ENCODE measurements around the gene RFTN1. TPM values are rescaled to one million over a fixed set of nuclear protein-coding genes. Genes with fewer than 3 reads are reported as not detected.

The RFTN1 gene
- total and polyA plus RNA-seq, 5 donors from 2014 or later, result 87.1 to 111 (median 104) TPM

DNA sequence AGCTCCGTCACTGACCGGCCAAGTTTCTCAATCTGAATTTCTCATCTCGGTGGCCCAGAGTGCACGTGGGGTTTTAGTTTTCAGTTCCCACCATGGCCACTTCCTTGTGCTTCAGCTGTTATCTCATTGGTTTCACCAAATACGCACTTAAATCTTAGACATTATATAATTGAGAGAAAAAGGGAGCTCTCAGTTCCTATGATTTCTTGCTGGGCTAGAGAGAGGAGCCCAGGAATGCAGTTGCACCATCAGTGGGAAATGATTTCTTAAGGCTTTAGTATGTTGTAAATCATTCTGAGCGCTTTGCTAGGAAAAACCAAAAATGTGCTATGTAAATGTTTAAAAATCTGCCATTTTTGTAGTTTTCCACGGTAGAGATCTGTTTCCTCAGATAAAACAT, 195.3 kb downstream of the RFTN1 start:
- Mint-ChIP-seq H3K4me1 (peaks cover 24 to 88% (median 61%) of the 10 kb centered on the region in 4 donors), H3K9me3 (no peaks in the 10 kb centered on the region), H3K27me3 (no peaks in the 10 kb centered on the region), H3K4me3 (peak overlapping the region in 3 of 4 donors; percentile 29 to 68 (median 39)), H3K27ac (peak overlapping the region; percentile 91 to 94 (median 93)), H3K36me3 (peaks cover 58% of the 10 kb centered on the region)
- H3K36me3 ChIP-seq (ENCODE audit: control insufficient read depth, insufficient read depth, low read length), result peaks cover 77% of the 10 kb centered on the region
- H3K4me3 ChIP-seq (ENCODE audit: low read depth, low read length), result no peak overlapping the region
- H3K9me3 ChIP-seq (ENCODE audit: control insufficient read depth in 2 of 2, low read length in 2 of 2), result no peaks in the 10 kb centered on the region
- DNase-seq, result no peak
- peak overlapping the region; percentile 58 for H3K27ac ChIP-seq (ENCODE audit: insufficient read depth, low read length, poor library complexity, severe bottlenecking)
- peaks cover 72% of the 10 kb centered on the region for H3K4me1 ChIP-seq (ENCODE audit: control insufficient read depth, insufficient read depth, low read length, poor library complexity, severe bottlenecking)
- ATAC-seq (ENCODE audit: low read depth in 2 of 2), result no peak
- no peaks in the 10 kb centered on the region for H3K27me3 ChIP-seq (ENCODE audit: control insufficient read depth, insufficient read depth, low read length)

DNA sequence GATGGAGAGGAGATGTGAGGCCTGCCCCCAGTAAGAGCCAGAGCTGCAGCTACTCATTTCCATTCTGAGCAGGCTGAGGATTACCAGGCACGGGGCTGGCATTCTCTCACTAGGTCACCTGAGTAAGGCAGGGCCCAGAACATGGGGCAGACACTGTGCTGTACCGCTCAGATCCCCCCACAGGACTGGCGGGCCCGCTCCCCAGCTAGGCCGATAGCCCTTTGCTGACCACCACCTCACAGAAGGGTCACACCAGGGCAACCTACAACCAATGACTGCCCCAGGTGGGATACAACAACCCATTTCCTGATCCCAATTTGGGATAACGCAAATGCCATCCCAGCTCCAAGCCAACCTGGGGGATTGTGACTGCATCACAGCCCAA, 195.9 kb downstream of the RFTN1 start:
- H3K36me3 ChIP-seq (ENCODE audit: control insufficient read depth, insufficient read depth, low read length), result peaks cover 73% of the 10 kb centered on the region
- peak overlapping the region; percentile 58 for H3K27ac ChIP-seq (ENCODE audit: insufficient read depth, low read length, poor library complexity, severe bottlenecking)
- no peak overlapping the region for H3K4me3 ChIP-seq (ENCODE audit: low read depth, low read length)
- DNase-seq, result no peak
- no peaks in the 10 kb centered on the region for H3K27me3 ChIP-seq (ENCODE audit: control insufficient read depth, insufficient read depth, low read length)
- H3K4me1 ChIP-seq (ENCODE audit: control insufficient read depth, insufficient read depth, low read length, poor library complexity, severe bottlenecking), result peaks cover 79% of the 10 kb centered on the region
- H3K27me3 Mint-ChIP-seq, result no peaks in the 10 kb centered on the region
- peaks cover 24 to 93% (median 65%) of the 10 kb centered on the region in 4 donors for H3K4me1 Mint-ChIP-seq
- no peaks in the 10 kb centered on the region for H3K9me3 ChIP-seq (ENCODE audit: control insufficient read depth in 2 of 2, low read length in 2 of 2)
- H3K9me3 Mint-ChIP-seq, result no peaks in the 10 kb centered on the region
- peak overlapping the region in 2 of 4 donors; percentile 68 to 82 for H3K4me3 Mint-ChIP-seq
- H3K36me3 Mint-ChIP-seq, result peaks cover 59% of the 10 kb centered on the region
- ATAC-seq (ENCODE audit: low read depth in 2 of 2), result no peak
- peak overlapping the region; percentile 91 to 100 (median 93) for H3K27ac Mint-ChIP-seq

DNA sequence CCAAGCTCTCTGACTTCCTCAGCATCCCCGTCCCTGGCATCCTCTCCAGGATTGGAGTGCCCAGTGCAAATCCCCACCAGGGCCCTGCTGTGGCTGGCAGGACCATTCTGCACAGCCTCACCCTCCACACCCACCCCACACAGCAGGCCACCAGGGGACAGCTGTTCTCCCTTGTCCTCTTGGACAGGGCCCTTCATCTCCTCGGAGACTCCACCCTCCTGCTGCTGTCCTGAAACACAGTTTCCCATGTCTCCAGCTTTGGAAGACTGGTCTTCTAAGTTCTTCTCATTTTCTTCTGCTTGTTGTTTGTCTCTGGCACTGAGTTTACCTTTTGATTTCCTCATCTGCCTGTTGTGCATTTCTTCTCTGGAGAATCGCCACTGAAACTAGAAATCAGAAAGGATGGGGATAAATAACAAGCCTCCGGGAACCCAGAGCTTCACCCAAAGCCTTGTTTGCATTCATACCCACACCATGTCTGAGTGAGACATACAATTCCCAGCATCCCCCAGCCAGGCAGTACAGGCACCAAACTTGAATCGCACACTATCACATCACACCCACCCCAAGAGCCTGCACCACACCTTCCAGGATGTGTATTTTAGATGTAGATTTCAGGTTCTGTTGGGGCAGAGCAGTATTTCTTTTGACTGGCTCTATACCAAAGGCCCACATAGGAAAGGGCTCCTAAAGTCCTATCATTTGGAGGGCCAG, 196.5 kb downstream of the RFTN1 start:
- Mint-ChIP-seq H3K4me3 (peak overlapping the region; percentile 1 to 82 (median 74)), H3K27ac (peak overlapping the region; percentile 91 to 100 (median 93)), H3K4me1 (peaks cover 27 to 95% (median 69%) of the 10 kb centered on the region in 4 donors), H3K27me3 (no peaks in the 10 kb centered on the region), H3K36me3 (peaks cover 59% of the 10 kb centered on the region), H3K9me3 (no peaks in the 10 kb centered on the region)
- no peaks in the 10 kb centered on the region for H3K27me3 ChIP-seq (ENCODE audit: control insufficient read depth, insufficient read depth, low read length)
- DNase-seq (no peak), ATAC-seq (ENCODE audit: low read depth in 2 of 2) (no peak)
- H3K4me3 ChIP-seq (ENCODE audit: low read depth, low read length), result no peak overlapping the region
- H3K27ac ChIP-seq (ENCODE audit: insufficient read depth, low read length, poor library complexity, severe bottlenecking), result peak overlapping the region; percentile 58
- H3K4me1 ChIP-seq (ENCODE audit: control insufficient read depth, insufficient read depth, low read length, poor library complexity, severe bottlenecking), result peaks cover 84% of the 10 kb centered on the region
- no peaks in the 10 kb centered on the region for H3K9me3 ChIP-seq (ENCODE audit: control insufficient read depth in 2 of 2, low read length in 2 of 2)
- H3K36me3 ChIP-seq (ENCODE audit: control insufficient read depth, insufficient read depth, low read length), result peaks cover 68% of the 10 kb centered on the region

DNA sequence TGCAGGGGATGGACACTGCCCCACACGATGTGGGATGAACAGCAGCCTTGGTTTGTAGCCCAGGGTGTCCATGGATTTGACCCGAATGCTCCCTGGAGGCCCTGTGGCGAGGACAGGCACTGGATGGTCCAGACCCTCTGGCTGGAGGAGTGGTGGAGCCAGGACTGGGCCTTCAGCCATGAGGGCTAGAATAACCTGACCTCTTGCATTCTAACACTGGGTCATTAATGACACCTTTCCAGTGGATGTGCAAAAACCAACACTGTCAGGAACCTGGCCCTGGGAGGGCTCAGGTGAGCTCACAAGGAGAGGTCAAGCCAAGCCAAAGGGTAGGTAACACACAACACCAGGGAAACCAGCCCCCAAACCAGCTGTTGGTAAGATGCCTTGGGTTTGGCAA, 197.1 kb downstream of the RFTN1 start:
- Mint-ChIP-seq H3K27me3 (no peaks in the 10 kb centered on the region), H3K4me3 (peak overlapping the region in 3 of 4 donors; percentile 77 to 82 (median 79)), H3K4me1 (peaks cover 33 to 97% (median 75%) of the 10 kb centered on the region in 4 donors), H3K27ac (peak overlapping the region; percentile 91 to 100 (median 93)), H3K9me3 (no peaks in the 10 kb centered on the region), H3K36me3 (peaks cover 59% of the 10 kb centered on the region)
- Histone ChIP-seq H3K9me3 (ENCODE audit: control insufficient read depth in 2 of 2, low read length in 2 of 2) (no peaks in the 10 kb centered on the region), H3K4me1 (ENCODE audit: control insufficient read depth, insufficient read depth, low read length, poor library complexity, severe bottlenecking) (peaks cover 90% of the 10 kb centered on the region), H3K27ac (ENCODE audit: insufficient read depth, low read length, poor library complexity, severe bottlenecking) (peak overlapping the region; percentile 34), H3K4me3 (ENCODE audit: low read depth, low read length) (no peak overlapping the region), H3K27me3 (ENCODE audit: control insufficient read depth, insufficient read depth, low read length) (no peaks in the 10 kb centered on the region), H3K36me3 (ENCODE audit: control insufficient read depth, insufficient read depth, low read length) (peaks cover 61% of the 10 kb centered on the region)
- DNase-seq (no peak), ATAC-seq (ENCODE audit: low read depth in 2 of 2) (no peak)

DNA sequence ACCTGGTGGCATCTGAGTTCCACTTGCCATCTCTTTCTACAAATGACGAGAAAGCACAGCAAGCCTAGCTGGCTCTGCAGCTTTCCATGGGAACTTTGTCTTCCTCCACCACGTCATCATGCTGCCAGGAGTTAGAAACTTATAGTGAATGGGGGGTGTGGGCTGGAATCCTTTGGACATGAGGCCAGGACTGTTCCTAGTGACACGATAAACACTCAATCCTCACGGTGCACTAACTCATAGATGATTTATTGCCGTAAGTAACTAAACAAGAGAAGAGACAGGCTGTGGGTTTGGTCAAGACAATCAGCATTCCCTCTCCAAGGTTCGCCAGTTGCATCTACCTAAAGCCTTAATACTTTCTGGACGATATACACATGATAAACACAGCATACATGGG, 197.9 kb downstream of the RFTN1 start:
- Histone ChIP-seq H3K4me3 (ENCODE audit: low read depth, low read length) (peak overlapping the region; percentile 26), H3K36me3 (ENCODE audit: control insufficient read depth, insufficient read depth, low read length) (peaks cover 54% of the 10 kb centered on the region)

DNA sequence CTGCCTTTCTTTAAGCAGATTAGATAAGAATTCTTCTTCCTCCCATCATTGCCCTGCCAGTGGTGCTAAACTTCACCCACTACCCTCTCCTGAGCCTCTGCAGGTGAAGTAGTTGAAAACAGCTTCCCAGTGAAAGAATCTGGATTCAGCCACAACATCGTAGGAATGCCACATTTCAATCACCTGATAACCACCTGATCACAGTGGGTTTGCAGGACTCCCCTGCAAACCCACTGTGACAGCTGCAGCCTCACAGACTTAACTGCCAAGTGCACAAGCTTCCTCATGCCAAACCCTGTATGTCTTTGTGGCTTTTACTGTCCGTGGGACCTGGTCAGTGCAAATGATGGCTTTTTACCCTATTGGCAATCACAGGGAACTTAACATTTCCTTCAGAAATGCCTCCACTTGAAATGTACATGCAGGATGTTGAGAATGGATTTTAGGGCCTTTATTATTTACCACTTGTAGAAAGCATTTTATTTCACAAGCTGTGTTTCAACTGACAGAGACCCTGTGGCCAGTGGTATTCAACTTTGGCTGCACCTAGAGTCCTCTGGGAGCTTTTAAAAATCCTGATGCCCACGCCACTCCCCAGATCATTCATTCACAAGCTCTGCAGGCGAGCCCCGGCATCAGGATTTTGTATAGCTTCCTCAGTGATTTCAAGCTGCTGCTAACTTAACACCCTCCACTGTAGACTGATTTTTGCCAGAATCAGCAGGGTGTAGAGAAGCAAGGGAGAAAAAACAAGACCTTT, 199.4 kb downstream of the RFTN1 start:
- peak overlapping the region; percentile 91 to 100 (median 93) for H3K27ac Mint-ChIP-seq
- no peaks in the 10 kb centered on the region for H3K27me3 Mint-ChIP-seq
- Histone ChIP-seq H3K4me1 (ENCODE audit: control insufficient read depth, insufficient read depth, low read length, poor library complexity, severe bottlenecking) (peaks cover 100% of the 10 kb centered on the region), H3K4me3 (ENCODE audit: low read depth, low read length) (peak overlapping the region; percentile 55), H3K36me3 (ENCODE audit: control insufficient read depth, insufficient read depth, low read length) (peaks cover 43% of the 10 kb centered on the region), H3K9me3 (ENCODE audit: control insufficient read depth in 2 of 2, low read length in 2 of 2) (no peaks in the 10 kb centered on the region), H3K27ac (ENCODE audit: insufficient read depth, low read length, poor library complexity, severe bottlenecking) (peak overlapping the region; percentile 70), H3K27me3 (ENCODE audit: control insufficient read depth, insufficient read depth, low read length) (no peaks in the 10 kb centered on the region)
- ATAC-seq (ENCODE audit: low read depth in 2 of 2) (no peak), DNase-seq (no peak)
- peaks cover 36 to 94% (median 72%) of the 10 kb centered on the region in 4 donors for H3K4me1 Mint-ChIP-seq
- no peaks in the 10 kb centered on the region for H3K9me3 Mint-ChIP-seq
- peaks cover 48% of the 10 kb centered on the region for H3K36me3 Mint-ChIP-seq
- H3K4me3 Mint-ChIP-seq, result peak overlapping the region; percentile 66 to 81 (median 78)

More for the DNA sequence above, 197.9 kb downstream of the RFTN1 start:
- DNase-seq (no peak), ATAC-seq (ENCODE audit: low read depth in 2 of 2) (no peak)
- Mint-ChIP-seq H3K4me3 (peak overlapping the region in 3 of 4 donors; percentile 76 to 79 (median 77)), H3K9me3 (no peaks in the 10 kb centered on the region), H3K27me3 (no peaks in the 10 kb centered on the region), H3K36me3 (peaks cover 53% of the 10 kb centered on the region), H3K4me1 (peaks cover 34 to 93% (median 73%) of the 10 kb centered on the region in 4 donors), H3K27ac (peak overlapping the region; percentile 91 to 100 (median 93))
- Histone ChIP-seq H3K9me3 (ENCODE audit: control insufficient read depth in 2 of 2, low read length in 2 of 2) (no peaks in the 10 kb centered on the region), H3K4me1 (ENCODE audit: control insufficient read depth, insufficient read depth, low read length, poor library complexity, severe bottlenecking) (peaks cover 94% of the 10 kb centered on the region), H3K27ac (ENCODE audit: insufficient read depth, low read length, poor library complexity, severe bottlenecking) (peak overlapping the region; percentile 70), H3K27me3 (ENCODE audit: control insufficient read depth, insufficient read depth, low read length) (no peaks in the 10 kb centered on the region)

DNA sequence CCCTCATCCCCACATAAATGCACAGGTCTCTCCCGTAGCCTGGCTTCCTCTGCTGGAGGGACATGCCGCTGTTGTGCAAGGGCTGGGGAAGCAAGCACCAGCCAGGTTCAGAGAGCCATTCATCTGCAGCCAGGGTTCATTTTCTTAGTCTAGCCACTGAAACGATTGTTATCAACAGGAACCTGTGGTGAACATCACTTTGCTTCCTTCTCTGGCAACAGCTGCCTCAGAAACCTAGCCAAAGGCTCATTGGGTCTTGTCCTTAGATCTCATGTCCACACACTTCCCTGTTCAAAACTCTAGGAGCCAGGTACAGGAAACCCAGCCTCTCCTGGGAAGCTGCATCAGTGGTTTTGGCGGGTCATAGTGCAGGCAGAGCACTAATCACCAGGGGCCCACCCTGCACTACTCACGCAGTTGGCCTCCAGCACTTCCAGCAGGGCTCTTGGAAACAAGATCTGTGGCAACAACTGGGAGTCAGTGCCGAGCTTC, 201.5 kb downstream of the RFTN1 start:
- Histone ChIP-seq H3K27ac (ENCODE audit: insufficient read depth, low read length, poor library complexity, severe bottlenecking) (peak overlapping the region; percentile 70), H3K27me3 (ENCODE audit: control insufficient read depth, insufficient read depth, low read length) (no peaks in the 10 kb centered on the region), H3K4me3 (ENCODE audit: low read depth, low read length) (peak overlapping the region; percentile 61), H3K9me3 (ENCODE audit: control insufficient read depth in 2 of 2, low read length in 2 of 2) (no peaks in the 10 kb centered on the region), H3K4me1 (ENCODE audit: control insufficient read depth, insufficient read depth, low read length, poor library complexity, severe bottlenecking) (peaks cover 100% of the 10 kb centered on the region), H3K36me3 (ENCODE audit: control insufficient read depth, insufficient read depth, low read length) (peaks cover 33% of the 10 kb centered on the region)
- DNase-seq (peak; percentile 55 to 89 (median 75)), ATAC-seq (ENCODE audit: low read depth in 2 of 2) (peak; percentile 77 to 79)
- Mint-ChIP-seq H3K27me3 (no peaks in the 10 kb centered on the region), H3K36me3 (peaks cover 57% of the 10 kb centered on the region), H3K27ac (peak overlapping the region; percentile 93 to 100 (median 94)), H3K4me3 (peak overlapping the region; percentile 80 to 90 (median 86)), H3K9me3 (no peaks in the 10 kb centered on the region), H3K4me1 (peaks cover 36 to 93% (median 74%) of the 10 kb centered on the region in 4 donors)
